Activated CD4-positive, CD25-positive, alpha-beta regulatory T cell treated with anti-CD3 and anti-CD28 coated beads, Interleukin-2, amount 50 U/mL, for 24 hours (primary cell): ENCODE results near the gene IRF2BPL.

ENCODE experiments used
- ATAC-seq, 2 donors: fragments of 150-1000 bp; cut with Tn5 transposase; one replicate each; pipeline ENCODE4 v1.10.0; 2021; ENCODE audit warnings: mild to moderate bottlenecking in 1 of 2, moderate library complexity in 1 of 2

Gene IRF2BPL

GRCh38 chr14:76985540-76986230 lies 42.8 kb downstream of the IRF2BPL start:
- no peak for ATAC-seq

GRCh38 chr14:76984787-76985375 lies 43.6 kb downstream of the IRF2BPL start:
- ATAC-seq, result no peak

- ATAC-seq, result peak in 1 of 2 donors; percentile 21
These were observed 44.2 kb downstream of the IRF2BPL start for GRCh38 chr14:76984297-76984696.

- ATAC-seq, result no peak
These were observed 46.8 kb downstream of the IRF2BPL start for GRCh38 chr14:76981670-76982069.

- ATAC-seq, result peak; percentile 98 to 99
These were observed 50.5 kb downstream of the IRF2BPL start for GRCh38 chr14:76977793-76978720.

- ATAC-seq, result no peak
These were observed 52.1 kb downstream of the IRF2BPL start for GRCh38 chr14:76976240-76977005.

- no peak for ATAC-seq
These were observed 52.7 kb downstream of the IRF2BPL start for GRCh38 chr14:76975812-76976211.

GRCh38 chr14:76975051-76975450 lies 53.5 kb downstream of the IRF2BPL start:
- ATAC-seq, result no peak
